GM23248 (cell line): ENCODE data around the gene TMEM165.

Source experiments
- EZH2 ChIP-seq: fragments of 200-600 bp; sonication (generic); IDR thresholded peaks from 2 replicates; pipeline ENCODE4 v1.6.1; 2018; ENCODE audit warnings: antibody characterized with exemption, mild to moderate bottlenecking; ENCODE audit not compliant: insufficient read depth, poor library complexity, severe bottlenecking
- EZH2phosphoT487 ChIP-seq: fragments of 200-600 bp; sonication (generic); IDR thresholded peaks from 2 replicates; pipeline ENCODE4 v1.6.1; 2018; ENCODE audit warnings: antibody characterized with exemption, moderate library complexity, mild to moderate bottlenecking, low read depth; ENCODE audit not compliant: insufficient read depth

DNA sequence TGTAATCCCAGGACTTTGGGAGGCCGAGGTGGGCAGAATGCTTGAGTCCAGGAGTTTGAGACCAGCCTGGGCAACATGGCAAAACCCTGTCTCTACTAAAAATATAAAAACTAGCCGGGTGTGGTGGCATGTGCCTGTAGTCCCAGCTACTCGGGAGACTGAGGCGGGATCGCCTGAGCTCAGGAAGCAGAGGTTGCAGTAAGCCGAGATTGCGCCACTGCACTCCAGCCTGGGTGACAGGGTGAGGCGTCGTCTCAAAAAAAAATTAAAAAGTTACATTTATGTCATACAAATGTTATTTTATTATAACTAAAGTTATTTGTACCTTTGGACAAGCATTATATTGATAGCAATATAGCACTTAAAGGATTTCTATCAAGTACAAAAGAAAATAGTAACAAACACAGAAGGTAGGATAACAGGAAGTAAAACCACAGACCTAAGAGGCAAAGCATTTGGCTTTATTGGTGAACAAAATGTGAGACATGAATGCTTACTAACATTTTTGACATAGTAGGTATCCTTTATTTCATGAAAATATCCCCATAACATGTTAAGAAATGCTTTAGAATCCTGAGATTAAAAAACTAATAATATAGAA is 51.5 kb downstream of the TMEM165 start:
- TF ChIP-seq EZH2: no peak
- no peak for TF ChIP-seq EZH2phosphoT487
